PC-3 (cell line): ENCODE results near the gene ACR.

ENCODE experiments used
- EZH2 ChIP-seq: fragments of 300-600 bp; sonication (generic); IDR thresholded peaks from one replicate; pipeline ENCODE4 v1.6.1; 2017; ENCODE audit warnings: antibody characterized with exemption, mild to moderate bottlenecking, low read length; ENCODE audit not compliant: unreplicated experiment
- TF ChIP-seq, protein P1 (sequence below): fragments of 300-600 bp; sonication (generic); conservative IDR thresholded peaks from 2 replicates; pipeline ENCODE4 v1.5.1; 2017; ENCODE audit warnings: antibody characterized with exemption, low read depth, mild to moderate bottlenecking, low read length

GRCh38 chr22:50704510-50705218, 33.3 kb upstream of the ACR start:
- TF ChIP-seq, protein P1, sequence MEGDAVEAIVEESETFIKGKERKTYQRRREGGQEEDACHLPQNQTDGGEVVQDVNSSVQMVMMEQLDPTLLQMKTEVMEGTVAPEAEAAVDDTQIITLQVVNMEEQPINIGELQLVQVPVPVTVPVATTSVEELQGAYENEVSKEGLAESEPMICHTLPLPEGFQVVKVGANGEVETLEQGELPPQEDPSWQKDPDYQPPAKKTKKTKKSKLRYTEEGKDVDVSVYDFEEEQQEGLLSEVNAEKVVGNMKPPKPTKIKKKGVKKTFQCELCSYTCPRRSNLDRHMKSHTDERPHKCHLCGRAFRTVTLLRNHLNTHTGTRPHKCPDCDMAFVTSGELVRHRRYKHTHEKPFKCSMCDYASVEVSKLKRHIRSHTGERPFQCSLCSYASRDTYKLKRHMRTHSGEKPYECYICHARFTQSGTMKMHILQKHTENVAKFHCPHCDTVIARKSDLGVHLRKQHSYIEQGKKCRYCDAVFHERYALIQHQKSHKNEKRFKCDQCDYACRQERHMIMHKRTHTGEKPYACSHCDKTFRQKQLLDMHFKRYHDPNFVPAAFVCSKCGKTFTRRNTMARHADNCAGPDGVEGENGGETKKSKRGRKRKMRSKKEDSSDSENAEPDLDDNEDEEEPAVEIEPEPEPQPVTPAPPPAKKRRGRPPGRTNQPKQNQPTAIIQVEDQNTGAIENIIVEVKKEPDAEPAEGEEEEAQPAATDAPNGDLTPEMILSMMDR = no peak
- no peak for TF ChIP-seq EZH2
